Esophagus squamous epithelium (tissue), 4 donors: ENCODE results near the gene GRIN1.

Experiments used
- CTCF ChIP-seq, 6 experiments: fragments of 450-650 bp in 4 of 6; fragments of 200-600 bp in 2 of 6; sonication (generic) in 2 of 6; IDR thresholded peaks; one replicate each; pipeline ENCODE4 v1.5.1; 2016 to 2019; ENCODE audit warnings: antibody characterized with exemption in 6 of 6, mild to moderate bottlenecking in 4 of 6, moderate library complexity in 4 of 6
- POLR2A ChIP-seq, 4 donors: fragments of 450-650 bp; IDR thresholded peaks; one replicate each; pipeline ENCODE4 v1.6.1; 2017; ENCODE audit warnings: antibody characterized with exemption in 4 of 4, mild to moderate bottlenecking in 4 of 4, moderate library complexity in 3 of 4

- no peak for TF ChIP-seq CTCF (IDR thresholded peaks at IDR 0.05)
- TF ChIP-seq POLR2A (IDR thresholded peaks at IDR 0.05), result no peak
Observed at GRCh38 chr9:137211532-137211931, 72.6 kb downstream of the GRIN1 start.
